Right lobe of liver (tissue), 6 donors: Measurements from ENCODE around the gene DPPA2. TPM values are rescaled to one million over a fixed set of nuclear protein-coding genes. Genes with fewer than 3 reads are reported as not detected.

Experiments
- ATAC-seq, 4 donors: fragments of 200-7000 bp; cut with Tn5 transposase; one replicate each; pipeline ENCODE4 v1.9.1; 2020; ENCODE audit warnings: mild to moderate bottlenecking in 4 of 4, moderate library complexity in 4 of 4
- DNase-seq, 3 donors: peaks; one replicate each; pipeline ENCODE4 v3.0.0-alpha.2; 2020
- H3K27ac ChIP-seq, 3 donors: fragments of 200-600 bp; one replicate each; pipeline ENCODE4 v1.8.0; 2022
- H3K27me3 ChIP-seq, 2 donors: fragments of 200-600 bp; one replicate each; pipeline ENCODE4 v1.8.0; 2022
- H3K36me3 ChIP-seq, 4 donors: fragments of 200-600 bp; sonication (generic) in 1 of 4; one replicate each; pipeline versions ENCODE4 v1.5.1 to v1.8.0; 2017 to 2022; ENCODE audit warnings: control low read depth in 1 of 4
- H3K4me1 ChIP-seq, 4 donors: fragments of 200-600 bp; sonication (generic) in 1 of 4; one replicate each; pipeline versions ENCODE4 v1.5.1 to v1.8.0; 2017 to 2022; ENCODE audit warnings: control low read depth in 1 of 4
- H3K4me3 ChIP-seq, 3 donors: fragments of 200-600 bp; one replicate each; pipeline ENCODE4 v1.8.0; 2022
- H3K9me3 ChIP-seq, 4 donors: fragments of 200-600 bp; sonication (generic) in 1 of 4; one replicate each; pipeline versions ENCODE4 v1.5.1 to v1.8.0; 2017 to 2022; ENCODE audit warnings: control low read depth in 1 of 4
- CTCF ChIP-seq, 4 donors: fragments of 200-600 bp in 3 of 4; fragments of 450-650 bp in 1 of 4; IDR thresholded peaks; one replicate each; pipeline versions ENCODE4 v1.5.1 to v1.8.0; 2016 to 2022; ENCODE audit warnings: antibody characterized with exemption in 4 of 4, mild to moderate bottlenecking in 2 of 4
- POLR2A ChIP-seq: fragments of 450-650 bp; IDR thresholded peaks from one replicate; pipeline ENCODE4 v1.6.1; 2017; ENCODE audit warnings: antibody characterized with exemption, mild to moderate bottlenecking
- WGBS: methylation state at CpG from one replicate; pipeline ENCODE4 v1.1.6; 2018; ENCODE audit warnings: low coverage, low lambda C conversion rate; ENCODE audit not compliant: insufficient coverage; ENCODE audit errors: missing lambda C conversion rate; 5-methylcytosine and 5-hydroxymethylcytosine counted together
- intact Hi-C, 2 donors: fragments of 100-400 bp; cut with DNase I; formaldehyde crosslinking; loops; one replicate each; pipeline versions ENCODE4 v1.11.2 to v1.14.1; 2022
- total RNA-seq, 6 experiments: library from RNA; depleted of rRNA in 2 of 6; stranded (reverse); fragments of >200 nt in 2 of 6; fragmentation: NEBNext Ultra II Directional in 3 of 6; extraction: Animal tissue kit (Norgen Biotek cat#: 25700) in 3 of 6; gene quantifications; one replicate each; pipeline versions ENCODE4 v1.1.0 to v1.2.4, GENCODE V29; 2016 to 2023
- donor health status: DM: no; HTN: yes; CAD: no.
- donor health status: DM: no; HTN: no; CAD: no.
- donor health status: DM: no; HTN: no; CAD: no.
- donor health status: DM: no; HTN: yes; CAD: no.
- donor health status: DM: no; HTN: yes; CAD: no.

Gene DPPA2
- total RNA-seq, 6 experiments from 2014 or later = not detected

- Histone ChIP-seq H3K4me1 (no peaks in the 10 kb centered on the region), H3K27me3 (no peaks in the 10 kb centered on the region), H3K36me3 (no peaks in the 10 kb centered on the region), H3K4me3 (no peak overlapping the region), H3K27ac (no peak overlapping the region), H3K9me3 (no peaks in the 10 kb centered on the region)
- TF ChIP-seq CTCF (IDR thresholded peaks at IDR 0.05) (peak; percentile 60 to 77 (median 70)), POLR2A (no peak)
- ATAC-seq (peak; percentile 96 to 98 (median 96)), DNase-seq (peak; percentile 50 to 70 (median 69))
- intact Hi-C loops = loop anchor here (10.0 kb wide), 2 partner anchors 119 to 129 kb away; no protein-coding TSS in a partner anchor
- 14% methylated on average over 9 of the region's 9 CpGs for WGBS
Measured at GRCh38 chr3:109275702-109276293, 40.5 kb downstream of the DPPA2 start.

GRCh38 chr3:109270779-109271178 lies 45.5 kb downstream of the DPPA2 start:
- intact Hi-C loops = loop anchor here (10.0 kb wide), 2 partner anchors 124 to 134 kb away; no protein-coding TSS in a partner anchor
- ATAC-seq (no peak), DNase-seq (no peak)
- H3K9me3 ChIP-seq = no peaks in the 10 kb centered on the region
- H3K27me3 ChIP-seq = no peaks in the 10 kb centered on the region
- WGBS = 91% methylated on average over 7 of the region's 7 CpGs
- no peaks in the 10 kb centered on the region for H3K36me3 ChIP-seq
- H3K4me1 ChIP-seq = no peaks in the 10 kb centered on the region
- TF ChIP-seq CTCF (IDR thresholded peaks at IDR 0.05) (no peak), POLR2A (no peak)
- H3K4me3 ChIP-seq = no peak overlapping the region
- H3K27ac ChIP-seq = no peak overlapping the region

- H3K36me3 ChIP-seq = no peaks in the 10 kb centered on the region
- H3K27ac ChIP-seq = no peak overlapping the region
- H3K27me3 ChIP-seq = no peaks in the 10 kb centered on the region
- intact Hi-C loops = loop anchor here (10.0 kb wide), 2 partner anchors 125 to 135 kb away; no protein-coding TSS in a partner anchor
- ATAC-seq (no peak), DNase-seq (no peak)
- no peaks in the 10 kb centered on the region for H3K4me1 ChIP-seq
- WGBS = 80% methylated on average over 6 of the region's 6 CpGs
- no peaks in the 10 kb centered on the region for H3K9me3 ChIP-seq
- TF ChIP-seq CTCF (IDR thresholded peaks at IDR 0.05) (no peak), POLR2A (no peak)
- no peak overlapping the region for H3K4me3 ChIP-seq
Measured at GRCh38 chr3:109269577-109270275, 46.6 kb downstream of the DPPA2 start.

- TF ChIP-seq POLR2A (no peak), CTCF (IDR thresholded peaks at IDR 0.05) (no peak)
- Histone ChIP-seq H3K27me3 (no peaks in the 10 kb centered on the region), H3K9me3 (no peaks in the 10 kb centered on the region), H3K36me3 (no peaks in the 10 kb centered on the region), H3K27ac (no peak overlapping the region), H3K4me3 (no peak overlapping the region), H3K4me1 (no peaks in the 10 kb centered on the region)
- WGBS = no CpG with 5 or more reads among the region's 1 CpG
- no peak for DNase-seq
- ATAC-seq = no peak
- intact Hi-C loops = no loop called here
Measured at GRCh38 chr3:109268181-109268580, 48.1 kb downstream of the DPPA2 start.
